Measurements from ENCODE around the gene SEMA4F.
"Not testable (repeated sequence)": the region's sequence is repeated elsewhere in the genome, so short reads cannot be mapped to it uniquely, and the experiment has no call there.

Gene SEMA4F, protein sequence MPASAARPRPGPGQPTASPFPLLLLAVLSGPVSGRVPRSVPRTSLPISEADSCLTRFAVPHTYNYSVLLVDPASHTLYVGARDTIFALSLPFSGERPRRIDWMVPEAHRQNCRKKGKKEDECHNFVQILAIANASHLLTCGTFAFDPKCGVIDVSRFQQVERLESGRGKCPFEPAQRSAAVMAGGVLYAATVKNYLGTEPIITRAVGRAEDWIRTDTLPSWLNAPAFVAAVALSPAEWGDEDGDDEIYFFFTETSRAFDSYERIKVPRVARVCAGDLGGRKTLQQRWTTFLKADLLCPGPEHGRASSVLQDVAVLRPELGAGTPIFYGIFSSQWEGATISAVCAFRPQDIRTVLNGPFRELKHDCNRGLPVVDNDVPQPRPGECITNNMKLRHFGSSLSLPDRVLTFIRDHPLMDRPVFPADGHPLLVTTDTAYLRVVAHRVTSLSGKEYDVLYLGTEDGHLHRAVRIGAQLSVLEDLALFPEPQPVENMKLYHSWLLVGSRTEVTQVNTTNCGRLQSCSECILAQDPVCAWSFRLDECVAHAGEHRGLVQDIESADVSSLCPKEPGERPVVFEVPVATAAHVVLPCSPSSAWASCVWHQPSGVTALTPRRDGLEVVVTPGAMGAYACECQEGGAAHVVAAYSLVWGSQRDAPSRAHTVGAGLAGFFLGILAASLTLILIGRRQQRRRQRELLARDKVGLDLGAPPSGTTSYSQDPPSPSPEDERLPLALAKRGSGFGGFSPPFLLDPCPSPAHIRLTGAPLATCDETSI

DNA sequence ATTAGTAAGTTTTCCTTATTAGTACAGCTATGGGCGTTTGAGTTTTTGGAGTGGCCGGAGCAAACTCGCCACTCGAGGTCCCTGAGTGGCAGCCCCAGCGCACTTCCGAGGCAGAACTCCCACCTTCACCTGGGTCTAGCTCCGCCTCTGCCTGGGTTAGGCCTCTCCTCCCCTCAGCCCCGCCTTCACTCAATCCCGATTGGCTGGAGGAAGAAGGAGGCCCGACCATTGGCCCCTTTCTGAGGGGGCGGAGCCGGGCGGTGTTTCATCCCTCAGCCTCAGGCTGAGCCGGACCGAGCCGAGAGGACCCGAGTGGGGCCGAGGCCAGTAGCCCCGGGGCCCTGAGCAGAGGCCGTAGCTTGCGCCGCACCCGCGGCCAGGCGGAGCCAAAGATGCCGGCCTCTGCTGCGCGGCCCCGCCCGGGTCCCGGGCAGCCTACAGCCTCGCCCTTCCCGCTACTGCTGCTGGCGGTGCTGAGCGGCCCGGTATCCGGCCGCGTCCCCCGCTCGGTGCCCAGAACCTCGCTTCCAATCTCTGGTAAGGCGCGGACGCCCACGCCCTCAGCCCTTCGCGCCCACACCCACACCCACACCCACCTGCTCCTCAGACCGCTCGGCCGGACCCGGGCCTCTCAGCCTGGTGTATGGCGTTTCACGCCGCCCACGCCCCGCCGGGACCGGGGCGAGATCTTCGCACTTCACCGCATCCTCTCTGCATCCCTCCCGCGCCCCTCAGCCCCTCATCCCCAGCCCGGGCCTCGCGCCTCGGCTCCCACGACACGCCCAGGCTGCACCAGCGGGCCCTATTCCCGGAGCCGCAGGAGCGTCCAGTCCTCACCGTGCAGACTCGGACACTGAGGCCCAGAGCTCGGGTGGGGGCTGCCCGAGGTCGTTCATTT lies at the start of gene SEMA4F:
SEMA4F (plus strand) TSS at position 263 of the 898 bp plus-strand sequence; CDS start at position 393, 130 bp downstream.
- DNase-seq, result peak; percentile 97

- no peak for DNase-seq
Measured at GRCh38 chr2:74606927-74607326, 47.1 kb upstream of the SEMA4F start.

DNA sequence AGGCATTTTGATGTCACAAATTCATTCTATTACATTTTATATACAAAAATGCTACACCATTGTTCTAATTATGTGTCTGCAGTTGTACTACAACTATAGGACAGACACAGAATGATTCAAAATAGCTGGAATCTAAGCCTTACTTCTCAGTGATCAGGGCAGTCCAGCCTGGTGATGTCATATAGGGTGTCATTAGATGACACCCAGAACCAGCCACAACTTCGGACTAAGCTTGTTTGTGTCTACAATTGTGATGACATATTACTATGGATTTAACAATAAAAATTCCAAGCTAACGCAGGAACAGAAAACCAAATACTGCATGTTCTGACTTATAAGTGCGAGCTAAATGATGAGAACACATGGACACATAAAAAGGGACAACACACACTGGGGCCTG lies 36.9 kb upstream of the SEMA4F start:
- DNase-seq, result peak; percentile 46

- no peak for DNase-seq
Measured at GRCh38 chr2:74618410-74619083, 35.5 kb upstream of the SEMA4F start.

DNA sequence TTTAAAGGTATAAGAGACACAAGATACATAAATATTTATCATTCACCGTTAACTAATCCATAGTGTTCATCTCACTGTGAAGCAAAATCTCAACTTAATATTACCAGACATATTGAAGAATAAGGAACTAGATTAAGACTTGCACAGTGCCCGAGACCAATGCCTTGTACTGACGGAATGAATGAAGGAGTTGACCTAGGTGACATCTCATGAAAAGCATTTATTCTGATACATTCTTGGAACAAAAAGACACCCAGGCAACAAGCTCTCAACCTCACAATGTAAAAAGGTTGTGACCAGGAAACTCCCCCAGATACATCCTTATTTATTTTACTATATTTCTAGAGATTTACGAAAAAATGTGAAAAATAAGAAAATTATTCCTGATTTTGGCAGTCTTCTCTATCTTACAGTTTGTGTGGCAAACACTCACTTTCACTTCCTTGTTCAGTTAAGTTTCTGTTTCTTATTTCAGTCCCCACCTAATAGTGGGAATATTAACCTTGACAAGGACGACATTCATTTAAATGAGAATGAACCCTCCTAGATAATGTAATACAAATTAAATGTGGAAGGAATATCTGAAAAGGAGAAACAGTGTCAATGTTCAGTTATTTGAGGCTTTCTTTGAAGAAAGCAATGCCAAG lies 34.3 kb upstream of the SEMA4F start:
- DNase-seq, result no peak

DNA sequence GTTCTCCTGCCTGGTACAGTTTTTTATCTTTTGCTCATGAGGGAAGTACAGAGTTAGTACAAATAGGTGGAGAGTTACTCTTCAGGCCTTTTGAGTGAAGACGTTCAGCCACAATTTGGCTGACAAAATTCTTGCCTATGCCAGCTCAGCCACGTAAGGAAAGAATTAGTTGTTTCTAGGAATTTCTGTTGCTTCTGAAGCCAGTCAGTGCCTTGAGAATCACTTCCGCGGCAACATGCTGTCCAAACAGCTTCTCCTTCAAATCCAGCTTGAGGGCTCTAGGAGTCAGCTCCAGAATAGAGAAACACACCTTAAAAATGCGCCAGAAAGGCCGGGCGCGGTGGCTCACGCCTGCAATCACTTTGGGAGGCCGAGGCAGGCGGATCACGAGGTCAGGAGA lies 33.4 kb upstream of the SEMA4F start:
- no peak for DNase-seq

DNA sequence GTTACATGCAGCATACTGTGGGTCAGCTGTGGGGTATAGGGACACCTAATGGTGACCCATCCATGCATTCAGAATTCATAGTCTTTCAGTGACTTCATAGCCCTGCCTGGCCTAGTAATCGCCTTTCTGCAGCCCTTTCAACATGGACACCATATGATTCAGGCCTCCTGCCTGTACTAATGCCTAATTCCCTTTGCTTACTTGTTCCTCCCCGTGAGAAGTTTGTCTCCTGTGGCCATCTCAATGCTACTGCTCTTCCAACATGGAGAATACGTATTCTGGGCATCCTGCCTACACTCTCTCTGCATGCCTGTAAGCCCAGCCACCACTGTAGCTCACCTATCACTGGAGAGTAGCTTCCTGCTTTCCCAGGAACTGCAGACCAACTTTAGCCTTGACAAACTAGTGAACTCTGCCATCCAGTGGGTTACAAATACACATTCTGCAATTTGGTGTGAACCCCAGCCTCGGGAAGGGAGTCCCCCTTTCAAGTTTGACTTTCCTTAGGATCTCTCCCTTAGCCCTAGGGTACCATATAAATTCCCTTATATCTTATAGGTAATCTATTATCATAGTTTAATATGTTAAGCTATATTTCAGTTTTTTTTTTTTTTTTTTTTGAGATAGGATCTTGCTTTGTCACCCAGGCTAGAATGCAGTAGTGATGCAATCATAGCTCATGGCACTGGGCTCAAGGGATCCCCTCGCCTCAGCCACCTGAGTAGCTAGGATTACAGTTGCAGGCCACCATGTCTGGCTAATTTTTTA lies 28.2 kb upstream of the SEMA4F start:
- DNase-seq, result no peak

DNA sequence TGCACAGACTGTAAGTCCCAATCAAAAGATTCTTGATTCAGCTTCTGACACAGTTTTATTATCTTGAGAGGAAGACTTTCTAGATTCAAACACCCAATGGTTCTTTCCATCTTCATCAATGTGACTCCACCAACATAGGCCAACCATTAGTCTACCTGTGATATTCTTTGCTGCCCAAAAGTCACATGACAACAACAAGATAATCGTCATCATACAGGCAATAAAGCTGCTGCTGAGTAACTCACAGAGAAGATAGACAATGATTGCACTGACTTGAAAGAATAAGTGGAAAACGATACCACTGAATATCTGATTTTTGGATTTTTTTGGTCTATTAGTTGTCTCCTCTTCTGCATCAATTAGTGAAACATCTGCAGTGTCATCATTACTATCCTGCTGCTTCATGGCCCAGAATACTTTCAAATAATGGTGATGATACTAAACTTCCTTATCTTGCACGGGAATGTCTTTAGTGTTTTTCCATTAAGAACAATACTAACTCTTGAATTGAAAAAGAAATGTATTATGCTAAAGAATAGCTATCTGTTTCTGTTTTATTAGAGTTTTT lies 25.4 kb upstream of the SEMA4F start:
- DNase-seq, result no peak

GRCh38 chr2:74630454-74630853 lies 23.6 kb upstream of the SEMA4F start:
- not testable (repeated sequence) for DNase-seq

- peak; percentile 52 for DNase-seq
Measured at GRCh38 chr2:74632209-74632938, 21.7 kb upstream of the SEMA4F start.

- no peak for DNase-seq
Measured at GRCh38 chr2:74632939-74633312, 21.1 kb upstream of the SEMA4F start.

GRCh38 chr2:74639550-74639949 lies 14.5 kb upstream of the SEMA4F start:
- no peak for DNase-seq

DNA sequence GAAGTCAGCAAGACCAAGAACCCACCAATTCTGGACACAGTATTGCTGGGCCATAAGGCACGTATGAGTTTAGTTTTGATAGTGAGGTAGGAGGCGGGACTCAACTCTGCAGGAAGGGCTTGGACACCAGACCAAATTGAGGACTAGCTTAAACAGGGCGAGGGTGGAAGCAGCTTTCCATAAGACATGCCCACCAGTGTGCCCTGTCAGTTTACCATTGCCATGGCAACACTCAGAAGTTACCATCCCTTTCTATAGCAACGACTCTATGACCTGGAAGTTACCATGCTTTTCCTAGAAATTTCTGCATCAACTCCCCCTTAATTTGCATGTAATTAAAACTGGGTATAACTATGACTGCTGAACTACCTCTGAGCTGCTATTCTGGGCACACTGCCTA lies 8.7 kb upstream of the SEMA4F start:
- DNase-seq, result no peak

GRCh38 chr2:74646201-74646600 lies 7.8 kb upstream of the SEMA4F start:
- DNase-seq, result no peak

- DNase-seq, result no peak
Measured at GRCh38 chr2:74646834-74647482, 7.1 kb upstream of the SEMA4F start.

DNA sequence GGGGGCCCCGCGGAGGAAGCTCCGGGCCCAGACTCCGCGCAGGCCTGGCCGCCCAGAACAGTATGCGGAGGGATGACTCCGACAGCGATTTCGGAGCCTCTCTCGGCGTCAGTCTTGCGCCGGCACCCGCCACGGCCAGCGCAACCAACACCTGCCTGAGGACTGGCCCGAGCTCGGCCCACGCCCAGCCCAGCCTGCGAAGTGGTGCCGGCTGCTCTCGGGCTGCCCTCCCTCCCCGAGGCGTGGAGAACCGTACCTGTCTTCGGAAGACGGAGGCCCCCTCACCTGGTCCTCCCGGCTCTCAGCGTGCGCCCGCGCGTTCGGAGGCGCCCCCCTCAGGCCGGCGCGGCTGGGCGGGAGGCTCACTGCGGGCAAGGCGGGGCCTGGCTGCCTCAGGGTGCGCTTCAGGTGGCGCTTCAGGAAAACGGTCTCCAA lies 6.0 kb upstream of the SEMA4F start, which contains the start of gene M1AP:
M1AP (minus strand) TSS at position 322 of the 435 bp plus-strand sequence. CDS start 8,055 bp downstream, outside the sequence.
- no peak for DNase-seq

- no peak for DNase-seq
Measured at GRCh38 chr2:74653589-74653984, 460 bp upstream of the SEMA4F start.

GRCh38 chr2:74655579-74655978 lies 1.5 kb downstream of the SEMA4F start:
- DNase-seq, result no peak

DNA sequence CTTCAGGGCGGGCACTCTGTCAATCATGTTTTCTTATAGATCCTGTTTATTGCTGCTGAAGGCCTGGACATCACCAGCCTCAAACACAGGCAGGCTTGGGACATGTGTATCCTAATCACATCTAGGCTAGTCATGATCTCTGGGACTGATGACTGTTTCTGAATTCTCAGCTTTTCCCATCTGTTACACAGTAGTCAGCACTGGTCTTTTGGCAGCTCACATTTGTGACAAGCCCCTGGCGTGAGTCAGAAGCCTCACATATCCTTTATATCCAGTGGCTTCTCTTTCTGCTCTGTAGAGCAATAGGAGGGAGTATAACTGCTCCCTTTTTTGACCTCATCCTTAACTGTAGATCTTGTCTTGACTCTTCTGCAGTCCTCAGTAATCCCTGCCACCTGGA lies 4.5 kb downstream of the SEMA4F start:
- peak; percentile 87 for DNase-seq
